ENCODE results near the gene ISG20. TPM values are rescaled to one million over a fixed set of nuclear protein-coding genes. Genes with fewer than 3 reads are reported as not detected.

The ISG20 gene
- total RNA-seq, 1 donor from 2014 or later = 0.65 TPM

DNA sequence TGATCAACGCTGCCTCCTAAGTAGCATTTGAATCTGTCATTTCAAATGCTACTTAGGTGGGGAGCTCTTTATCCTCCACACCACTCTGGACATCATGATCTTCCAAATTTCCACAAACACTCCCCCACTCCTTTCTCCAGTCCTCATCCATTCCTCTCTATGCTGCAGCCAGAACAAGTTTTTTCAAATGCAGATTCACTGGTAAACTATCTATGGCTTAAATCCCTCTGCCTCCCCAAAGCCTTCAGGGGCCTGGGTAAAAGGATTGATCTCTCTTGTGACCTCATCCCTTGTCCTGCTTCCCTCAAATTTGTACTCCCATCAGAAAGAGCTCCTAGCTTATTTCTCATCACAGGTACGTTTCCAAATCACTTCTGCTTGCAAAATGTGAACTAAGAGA, 19.0 kb upstream of the ISG20 start:
- no peak overlapping the region for H3K4me3 ChIP-seq
- no peak overlapping the region for H3K4me3 Mint-ChIP-seq

DNA sequence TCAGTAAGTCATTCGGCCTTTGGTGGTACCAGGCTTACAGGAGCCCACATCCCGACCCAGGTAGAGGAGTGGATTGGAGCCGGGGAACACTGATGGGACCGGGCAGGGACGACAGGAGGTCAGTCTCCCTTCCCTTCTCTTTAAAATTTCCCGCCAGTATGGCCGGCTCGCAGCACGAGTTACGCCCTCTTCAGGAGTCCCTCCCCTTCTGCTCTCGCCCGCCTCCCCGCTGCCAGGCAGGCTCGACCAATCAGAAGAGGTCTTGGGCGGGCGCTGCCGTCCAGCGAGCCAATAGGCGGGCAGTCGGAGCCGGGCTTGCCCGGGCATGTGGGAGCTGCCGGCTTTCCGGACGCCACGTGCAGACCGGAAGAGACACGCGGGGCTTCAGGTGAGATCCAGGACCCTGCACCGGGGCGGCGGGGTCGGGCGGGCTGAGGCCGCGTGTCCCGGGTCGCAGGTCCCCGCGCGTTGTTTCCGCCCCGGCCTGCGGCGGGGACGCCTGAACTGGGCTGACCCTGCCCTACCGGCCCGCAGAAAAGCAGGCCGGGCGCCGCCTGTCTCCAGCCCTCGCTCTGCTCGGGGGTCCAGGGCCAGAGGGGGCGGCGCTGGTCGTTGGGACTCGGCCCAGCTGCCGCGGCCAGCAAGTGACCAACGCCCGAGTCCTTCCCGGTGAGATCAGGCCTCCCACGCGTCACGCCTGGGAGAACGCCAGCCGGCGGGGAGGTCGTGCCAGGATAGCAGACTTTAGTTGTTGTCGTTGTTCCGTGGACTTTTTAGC, 17.6 kb upstream of the ISG20 start, which contains the start of gene AEN:
AEN (plus strand) TSS at position 346 of the 778 bp plus-strand sequence. CDS start 4,870 bp downstream, outside the sequence.
- Mint-ChIP-seq H3K9me3 (no peaks in the 10 kb centered on the region), H3K36me3 (no peaks in the 10 kb centered on the region), H3K27ac (no peak within 1 kb of the TSS), H3K4me1 (peaks cover 28% of the 10 kb centered on the region), H3K4me3 (peak within 1 kb of the TSS; percentile 92), H3K27me3 (ENCODE audit: insufficient read depth, low read depth) (peaks cover 2% of the 10 kb centered on the region)
- Histone ChIP-seq H4K20me1 (ENCODE audit: low read depth) (peaks cover 48% of the 10 kb centered on the region), H3K4me3 (peak within 1 kb of the TSS; percentile 73), H3K36me3 (no peaks in the 10 kb centered on the region), H3F3A (ENCODE audit: low read depth) (peaks cover 13% of the 10 kb centered on the region), H3K79me2 (ENCODE audit: low read depth) (peaks cover 51% of the 10 kb centered on the region), H3K27me3 (no peaks in the 10 kb centered on the region), H2AFZ (replicated peaks) (no peak within 1 kb of the TSS), H3K9me3 (ENCODE audit: low read depth) (no peaks in the 10 kb centered on the region), H3K27ac (peak within 1 kb of the TSS; percentile 15), H3K4me2 (peak within 1 kb of the TSS; percentile 99), H3K4me1 (peaks cover 25% of the 10 kb centered on the region), H3K9ac (peak within 1 kb of the TSS; percentile 73)
- TF ChIP-seq EZH2 (IDR thresholded peaks at IDR 0.05) (no peak), EZH2phosphoT487 (IDR thresholded peaks at IDR 0.05) (no peak)
- TF ChIP-seq, protein P1, sequence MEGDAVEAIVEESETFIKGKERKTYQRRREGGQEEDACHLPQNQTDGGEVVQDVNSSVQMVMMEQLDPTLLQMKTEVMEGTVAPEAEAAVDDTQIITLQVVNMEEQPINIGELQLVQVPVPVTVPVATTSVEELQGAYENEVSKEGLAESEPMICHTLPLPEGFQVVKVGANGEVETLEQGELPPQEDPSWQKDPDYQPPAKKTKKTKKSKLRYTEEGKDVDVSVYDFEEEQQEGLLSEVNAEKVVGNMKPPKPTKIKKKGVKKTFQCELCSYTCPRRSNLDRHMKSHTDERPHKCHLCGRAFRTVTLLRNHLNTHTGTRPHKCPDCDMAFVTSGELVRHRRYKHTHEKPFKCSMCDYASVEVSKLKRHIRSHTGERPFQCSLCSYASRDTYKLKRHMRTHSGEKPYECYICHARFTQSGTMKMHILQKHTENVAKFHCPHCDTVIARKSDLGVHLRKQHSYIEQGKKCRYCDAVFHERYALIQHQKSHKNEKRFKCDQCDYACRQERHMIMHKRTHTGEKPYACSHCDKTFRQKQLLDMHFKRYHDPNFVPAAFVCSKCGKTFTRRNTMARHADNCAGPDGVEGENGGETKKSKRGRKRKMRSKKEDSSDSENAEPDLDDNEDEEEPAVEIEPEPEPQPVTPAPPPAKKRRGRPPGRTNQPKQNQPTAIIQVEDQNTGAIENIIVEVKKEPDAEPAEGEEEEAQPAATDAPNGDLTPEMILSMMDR (IDR thresholded peaks at IDR 0.05) = no peak
- DNase-seq (ENCODE audit: low spot score) = peak; percentile 97

More for the DNA sequence above, 19.0 kb upstream of the ISG20 start:
- no peaks in the 10 kb centered on the region for H3K9me3 Mint-ChIP-seq
- no peaks in the 10 kb centered on the region for H3K9me3 ChIP-seq (ENCODE audit: low read depth)
- no peak overlapping the region for H3K9ac ChIP-seq
- TF ChIP-seq, protein P1 (IDR thresholded peaks at IDR 0.05) = no peak
- no peak for TF ChIP-seq EZH2phosphoT487 (IDR thresholded peaks at IDR 0.05)
- H3K27me3 Mint-ChIP-seq (ENCODE audit: insufficient read depth, low read depth) = peaks cover 4% of the 10 kb centered on the region
- H2AFZ ChIP-seq (replicated peaks) = peak overlapping the region; percentile 70
- H3K27ac ChIP-seq = no peak overlapping the region
- peaks cover 26% of the 10 kb centered on the region for H3F3A ChIP-seq (ENCODE audit: low read depth)
- H3K4me1 Mint-ChIP-seq = peaks cover 32% of the 10 kb centered on the region
- H3K79me2 ChIP-seq (ENCODE audit: low read depth) = peaks cover 37% of the 10 kb centered on the region
- no peaks in the 10 kb centered on the region for H3K36me3 Mint-ChIP-seq
- H3K4me2 ChIP-seq = peak overlapping the region; percentile 9
- H3K27me3 ChIP-seq = no peaks in the 10 kb centered on the region
- no peaks in the 10 kb centered on the region for H3K36me3 ChIP-seq
- DNase-seq (ENCODE audit: low spot score) = no peak
- H4K20me1 ChIP-seq (ENCODE audit: low read depth) = peaks cover 34% of the 10 kb centered on the region
- H3K4me1 ChIP-seq = peaks cover 36% of the 10 kb centered on the region
- H3K27ac Mint-ChIP-seq = no peak overlapping the region

DNA sequence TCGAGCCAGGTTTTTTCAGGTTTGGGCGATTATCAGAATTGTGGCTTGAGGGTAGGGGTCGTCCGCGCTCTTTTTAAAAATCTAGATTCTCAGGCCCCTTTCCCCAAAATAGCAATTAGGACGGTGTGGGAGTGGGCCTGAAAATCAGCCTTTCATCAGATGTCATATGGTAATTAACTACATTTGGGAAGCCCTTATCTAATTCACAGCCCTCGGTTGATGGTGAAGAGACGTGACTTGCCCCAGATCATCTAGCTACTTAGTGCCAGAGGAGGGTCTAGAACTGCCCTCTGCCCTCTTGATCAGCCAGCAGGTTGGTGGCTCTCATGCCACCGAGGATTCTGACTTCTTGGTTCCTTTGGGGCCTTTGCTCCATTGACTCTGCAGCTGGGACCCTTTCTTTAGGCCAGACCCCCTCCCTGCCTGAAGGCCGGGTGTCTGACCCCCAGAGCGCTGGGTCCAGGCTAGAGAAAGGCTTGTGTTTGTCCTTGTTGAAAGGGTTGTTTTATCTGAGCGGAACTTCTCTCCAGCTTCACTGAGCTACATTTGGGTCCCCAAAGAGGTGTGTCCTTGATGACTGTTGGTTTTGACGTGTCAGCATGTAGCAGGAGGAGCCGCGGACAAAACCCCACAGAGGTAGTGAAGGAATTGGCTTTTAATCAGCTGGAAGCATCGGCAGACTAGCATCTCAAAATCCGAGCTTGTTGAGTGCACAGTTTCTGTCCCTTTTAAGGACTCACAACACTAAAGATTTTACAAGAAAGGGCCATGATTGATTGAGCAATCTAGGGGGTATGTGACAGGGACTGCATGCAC, 16.8 kb upstream of the ISG20 start:
- no peak overlapping the region for H3K27ac Mint-ChIP-seq
- peak overlapping the region; percentile 92 for H3K4me3 Mint-ChIP-seq
- H3K9me3 Mint-ChIP-seq = no peaks in the 10 kb centered on the region
- Histone ChIP-seq H3K27ac (no peak overlapping the region), H4K20me1 (ENCODE audit: low read depth) (peaks cover 56% of the 10 kb centered on the region), H2AFZ (replicated peaks) (no peak overlapping the region), H3K4me2 (peak overlapping the region; percentile 99), H3F3A (ENCODE audit: low read depth) (peaks cover 13% of the 10 kb centered on the region), H3K4me3 (peak overlapping the region; percentile 73), H3K9ac (peak overlapping the region; percentile 73), H3K9me3 (ENCODE audit: low read depth) (no peaks in the 10 kb centered on the region), H3K36me3 (no peaks in the 10 kb centered on the region), H3K79me2 (ENCODE audit: low read depth) (peaks cover 59% of the 10 kb centered on the region), H3K27me3 (no peaks in the 10 kb centered on the region), H3K4me1 (peaks cover 25% of the 10 kb centered on the region)
- no peaks in the 10 kb centered on the region for H3K36me3 Mint-ChIP-seq
- TF ChIP-seq, protein P1 (IDR thresholded peaks at IDR 0.05) = no peak
- TF ChIP-seq EZH2 (IDR thresholded peaks at IDR 0.05) (no peak), EZH2phosphoT487 (IDR thresholded peaks at IDR 0.05) (no peak)
- peak; percentile 26 for DNase-seq (ENCODE audit: low spot score)
- H3K4me1 Mint-ChIP-seq = peaks cover 28% of the 10 kb centered on the region
- peaks cover 2% of the 10 kb centered on the region for H3K27me3 Mint-ChIP-seq (ENCODE audit: insufficient read depth, low read depth)
